Measurements from ENCODE around the gene CTBP2. TPM values are rescaled to one million over a fixed set of nuclear protein-coding genes. Genes with fewer than 3 reads are reported as not detected.

Gene CTBP2
- total RNA-seq, result 123 and 141 TPM in 2 replicates

GRCh38 chr10:125159932-125160855 is at the start of gene CTBP2:
Gene CTBP2, minus strand, starts transcription at chr10:125160563.
- TF ChIP-seq CTCF (IDR thresholded peaks at IDR 0.05; ENCODE audit: insufficient read depth, low read length, severe bottlenecking), result no peak
- no peak for DNase-seq (ENCODE audit: low read depth)

GRCh38 chr10:125209591-125210355 is 49.4 kb upstream of the CTBP2 start:
- no peak overlapping the region for H3K4me3 ChIP-seq (ENCODE audit: low read depth, low read length)
- no peak for TF ChIP-seq CTCF (IDR thresholded peaks at IDR 0.05; ENCODE audit: insufficient read depth, low read length, severe bottlenecking)
- DNase-seq (ENCODE audit: low read depth), result no peak
- H3K36me3 ChIP-seq (ENCODE audit: control insufficient read depth, insufficient read depth, low read length), result no peaks in the 10 kb centered on the region
- no peak for FAIRE-seq
- H3K27me3 ChIP-seq (ENCODE audit: control insufficient read depth, insufficient read depth, low read length), result no peaks in the 10 kb centered on the region

More at GRCh38 chr10:125159932-125160855, at the start of gene CTBP2:
- H3K36me3 ChIP-seq (ENCODE audit: control insufficient read depth, insufficient read depth, low read length), result no peaks in the 10 kb centered on the region
- H3K27me3 ChIP-seq (ENCODE audit: control insufficient read depth, insufficient read depth, low read length), result no peaks in the 10 kb centered on the region
- FAIRE-seq, result no peak
- H3K4me3 ChIP-seq (ENCODE audit: low read depth, low read length), result peak within 1 kb of the TSS; percentile 75

- no peaks in the 10 kb centered on the region for H3K27me3 ChIP-seq (ENCODE audit: control insufficient read depth, insufficient read depth, low read length)
- H3K4me3 ChIP-seq (ENCODE audit: low read depth, low read length), result no peak overlapping the region
- DNase-seq (ENCODE audit: low read depth) (no peak), FAIRE-seq (no peak)
- TF ChIP-seq CTCF (IDR thresholded peaks at IDR 0.05; ENCODE audit: insufficient read depth, low read length, severe bottlenecking), result no peak
- no peaks in the 10 kb centered on the region for H3K36me3 ChIP-seq (ENCODE audit: control insufficient read depth, insufficient read depth, low read length)
These were observed 48.6 kb upstream of the CTBP2 start for GRCh38 chr10:125208854-125209565.

- no peak overlapping the region for H3K4me3 ChIP-seq (ENCODE audit: low read depth, low read length)
- no peaks in the 10 kb centered on the region for H3K36me3 ChIP-seq (ENCODE audit: control insufficient read depth, insufficient read depth, low read length)
- FAIRE-seq (no peak), DNase-seq (ENCODE audit: low read depth) (no peak)
- TF ChIP-seq CTCF (IDR thresholded peaks at IDR 0.05; ENCODE audit: insufficient read depth, low read length, severe bottlenecking), result no peak
- H3K27me3 ChIP-seq (ENCODE audit: control insufficient read depth, insufficient read depth, low read length), result no peaks in the 10 kb centered on the region
These were observed 46.3 kb upstream of the CTBP2 start for GRCh38 chr10:125206623-125207022.

- FAIRE-seq (peak; percentile 76), DNase-seq (ENCODE audit: low read depth) (no peak)
- no peaks in the 10 kb centered on the region for H3K27me3 ChIP-seq (ENCODE audit: control insufficient read depth, insufficient read depth, low read length)
- no peaks in the 10 kb centered on the region for H3K36me3 ChIP-seq (ENCODE audit: control insufficient read depth, insufficient read depth, low read length)
- no peak overlapping the region for H3K4me3 ChIP-seq (ENCODE audit: low read depth, low read length)
- no peak for TF ChIP-seq CTCF (IDR thresholded peaks at IDR 0.05; ENCODE audit: insufficient read depth, low read length, severe bottlenecking)
These were observed 45.1 kb upstream of the CTBP2 start for GRCh38 chr10:125205431-125205830.
